Endothelial cell of umbilical vein (primary cell): ENCODE data around the gene CYTH1. TPM values are rescaled to one million over a fixed set of nuclear protein-coding genes. Genes with fewer than 3 reads are reported as not detected.

Experiments used
- BruUV-seq: library from RNA; stranded (reverse); fragments of 400-500 nt; replicated peaks from 2 replicates; lab custom pipeline; 2021; lab: Mats Ljungman, UMichigan
- CTCF ChIA-PET: fragments of 300-600, 350-600 bp; sonication (Branson Sonifier 250); formaldehyde crosslinking; loops from one replicate; lab custom pipeline; 2021; ENCODE audit warnings: antibody characterized with exemption, inconsistent platforms; lab: Charles Lee
- POLR2A ChIA-PET: fragments of 300-600, 350-600 bp; sonication (Branson Sonifier 250); formaldehyde crosslinking; loops from one replicate; lab custom pipeline; 2021; ENCODE audit warnings: antibody characterized with exemption, inconsistent platforms; lab: Charles Lee
- DNase-seq: peaks from one replicate; pipeline ENCODE4 v3.0.0-alpha.2; 2011; ENCODE audit warnings: low read depth, low spot score
- FAIRE-seq: peaks from 2 replicates; lab custom pipeline; 2011; peaks lifted over from hg19 to GRCh38; lab: Jason Lieb, UNC
- H2AFZ ChIP-seq: 2 replicates; pipeline ENCODE4 v1.6.0; 2012; ENCODE audit warnings: low read depth, low read length, control low read depth, inconsistent platforms
- H3K27ac ChIP-seq: 2 replicates; pipeline ENCODE4 v1.5.1; 2011; ENCODE audit warnings: low read depth, mild to moderate bottlenecking, control low read depth, low read length, moderate library complexity; ENCODE audit not compliant: insufficient read depth
- H3K27me3 ChIP-seq, 2 experiments: 2 replicates each; pipeline versions ENCODE4 v1.6.0 to v1.6.1; 2011; ENCODE audit warnings: low read length in 2 of 2, mixed read lengths in 1 of 2; ENCODE audit not compliant: control insufficient read depth in 2 of 2, insufficient read depth in 2 of 2
- H3K36me3 ChIP-seq, 2 experiments: 2 replicates in 1 of 2; 3 replicates in 1 of 2; pipeline ENCODE4 v1.5.1; 2011; ENCODE audit warnings: low read length in 2 of 2, mild to moderate bottlenecking in 1 of 2, moderate library complexity in 1 of 2; ENCODE audit not compliant: control insufficient read depth in 2 of 2, insufficient read depth in 2 of 2; ENCODE audit errors: extremely low read depth in 1 of 2
- H3K4me1 ChIP-seq: 3 replicates; pipeline ENCODE4 v1.5.1; 2011; ENCODE audit warnings: mild to moderate bottlenecking, low read length; ENCODE audit not compliant: control insufficient read depth, insufficient read depth; ENCODE audit errors: extremely low read depth
- H3K4me2 ChIP-seq: 2 replicates; pipeline ENCODE4 v1.6.1; 2011; ENCODE audit warnings: low read length, control low read depth, mixed read lengths; ENCODE audit not compliant: insufficient read depth
- H3K4me3 ChIP-seq, 3 experiments: fragments of 200-600 bp in 1 of 3; sonication (generic), shearing (Covaris generic) in 1 of 3; replicated peaks in 1 of 3; 2 replicates each; pipeline ENCODE4 v1.5.1; 2011 to 2016; ENCODE audit warnings: control low read depth in 3 of 3, low read length in 3 of 3, mild to moderate bottlenecking in 2 of 3, inconsistent platforms in 1 of 3, low read depth in 1 of 3, moderate library complexity in 1 of 3; ENCODE audit not compliant: insufficient read depth in 1 of 3
- H3K79me2 ChIP-seq: 2 replicates; pipeline ENCODE4 v1.6.0; 2012; ENCODE audit warnings: low read length, inconsistent platforms; ENCODE audit not compliant: control insufficient read depth, insufficient read depth
- H3K9ac ChIP-seq: replicated peaks from 2 replicates; pipeline ENCODE3; 2011; ENCODE audit warnings: low read length, control low read depth; ENCODE audit not compliant: insufficient read depth; ENCODE audit errors: extremely low read depth
- H3K9me1 ChIP-seq: replicated peaks from 3 replicates; pipeline ENCODE4 v1.6.0; 2011; ENCODE audit warnings: mild to moderate bottlenecking, low read length; ENCODE audit not compliant: control insufficient read depth, insufficient read depth; ENCODE audit errors: extremely low read depth
- H3K9me3 ChIP-seq: replicated peaks from 2 replicates; pipeline ENCODE4 v1.5.1; 2012; ENCODE audit warnings: low read length, inconsistent platforms; ENCODE audit not compliant: control insufficient read depth, insufficient read depth
- H4K20me1 ChIP-seq: replicated peaks from 2 replicates; pipeline ENCODE3; 2011; ENCODE audit warnings: mild to moderate bottlenecking, low read length; ENCODE audit not compliant: control insufficient read depth, insufficient read depth; ENCODE audit errors: extremely low read depth
- EZH2 ChIP-seq: IDR thresholded peaks from 2 replicates; pipeline ENCODE4 v1.6.1; 2012; ENCODE audit warnings: borderline replicate concordance, low read depth, mild to moderate bottlenecking, moderate library complexity, low read length, inconsistent platforms; ENCODE audit not compliant: severe bottlenecking
- FOS ChIP-seq: IDR thresholded peaks from 2 replicates; pipeline ENCODE4 v1.6.1; 2011; ENCODE audit warnings: mild to moderate bottlenecking, low read length, moderate library complexity, borderline replicate concordance; ENCODE audit not compliant: insufficient read depth
- GATA2 ChIP-seq: IDR thresholded peaks from 2 replicates; pipeline ENCODE4 v1.7.0; 2011; ENCODE audit warnings: low read depth, mild to moderate bottlenecking, moderate library complexity, mixed read lengths, low read length; ENCODE audit not compliant: insufficient read length, insufficient read depth
- JUN ChIP-seq: IDR thresholded peaks from 2 replicates; pipeline ENCODE4 v1.6.1; 2011; ENCODE audit warnings: borderline replicate concordance, low read depth; ENCODE audit not compliant: insufficient read length, insufficient read depth
- MYC ChIP-seq: IDR thresholded peaks from one replicate; pipeline ENCODE4 v1.6.1; 2011; ENCODE audit warnings: mild to moderate bottlenecking, low read depth, low read length
- POLR2A ChIP-seq: IDR thresholded peaks from 2 replicates; pipeline ENCODE4 v1.6.1; 2012; ENCODE audit warnings: low read depth, mild to moderate bottlenecking, control low read depth, low read length
- POLR2AphosphoS5 ChIP-seq: IDR thresholded peaks from 2 replicates; pipeline ENCODE4 v1.6.1; 2012; ENCODE audit warnings: low read depth, mild to moderate bottlenecking, control low read depth, low read length, moderate library complexity; ENCODE audit not compliant: insufficient read depth
- dilution Hi-C: fragments of 300-500 bp; cut with MboI; formaldehyde crosslinking; loops from one replicate; pipeline ENCODE4 v1.15.0; 2019; ENCODE audit warnings: low sequenced_read_pairs; ENCODE audit not compliant: extremely low pct_ligation_motif_present
- intact Hi-C: fragments of 100-400 bp; cut with micrococcal nuclease; formaldehyde crosslinking; loops from one replicate; pipeline ENCODE4 v1.10.0; 2022
- polyA plus RNA-seq, 4 experiments: library from polyadenylated mRNA; depleted of rRNA in 3 of 4; stranded (reverse) in 3 of 4; unstranded in 1 of 4; fragments of >200 nt; gene quantifications; 2 replicates each; pipeline versions ENCODE4 v1.2.1 to v1.2.3, GENCODE V29; 2011 to 2012; ENCODE audit warnings: missing spikeins in 1 of 4
- total RNA-seq: library from RNA; stranded (reverse); gene quantifications from 2 replicates; pipeline ENCODE4 v1.2.3, GENCODE V29; 2021
- TF ChIP-seq, protein P1 (sequence below): IDR thresholded peaks from 2 replicates; pipeline ENCODE4 v1.6.1; 2011; ENCODE audit not compliant: insufficient read depth, insufficient read length
- TF ChIP-seq, protein P2 (sequence below), 2 donors: IDR thresholded peaks; 1 replicate in 1 of 2; 2 replicates in 1 of 2; pipeline ENCODE4 v1.5.1; 2011; ENCODE audit warnings: low read length in 2 of 2, mild to moderate bottlenecking in 2 of 2, moderate library complexity in 2 of 2, control low read depth in 1 of 2, inconsistent platforms in 1 of 2, low read depth in 1 of 2; ENCODE audit not compliant: insufficient read depth in 1 of 2; ENCODE audit errors: extremely low read depth in 1 of 2

CYTH1 gene
- total and polyA plus RNA-seq, 2 donors (not counting 3 experiments of a cell fraction or from before 2014, with no cell fraction given) = 35.9 to 49.9 TPM

DNA sequence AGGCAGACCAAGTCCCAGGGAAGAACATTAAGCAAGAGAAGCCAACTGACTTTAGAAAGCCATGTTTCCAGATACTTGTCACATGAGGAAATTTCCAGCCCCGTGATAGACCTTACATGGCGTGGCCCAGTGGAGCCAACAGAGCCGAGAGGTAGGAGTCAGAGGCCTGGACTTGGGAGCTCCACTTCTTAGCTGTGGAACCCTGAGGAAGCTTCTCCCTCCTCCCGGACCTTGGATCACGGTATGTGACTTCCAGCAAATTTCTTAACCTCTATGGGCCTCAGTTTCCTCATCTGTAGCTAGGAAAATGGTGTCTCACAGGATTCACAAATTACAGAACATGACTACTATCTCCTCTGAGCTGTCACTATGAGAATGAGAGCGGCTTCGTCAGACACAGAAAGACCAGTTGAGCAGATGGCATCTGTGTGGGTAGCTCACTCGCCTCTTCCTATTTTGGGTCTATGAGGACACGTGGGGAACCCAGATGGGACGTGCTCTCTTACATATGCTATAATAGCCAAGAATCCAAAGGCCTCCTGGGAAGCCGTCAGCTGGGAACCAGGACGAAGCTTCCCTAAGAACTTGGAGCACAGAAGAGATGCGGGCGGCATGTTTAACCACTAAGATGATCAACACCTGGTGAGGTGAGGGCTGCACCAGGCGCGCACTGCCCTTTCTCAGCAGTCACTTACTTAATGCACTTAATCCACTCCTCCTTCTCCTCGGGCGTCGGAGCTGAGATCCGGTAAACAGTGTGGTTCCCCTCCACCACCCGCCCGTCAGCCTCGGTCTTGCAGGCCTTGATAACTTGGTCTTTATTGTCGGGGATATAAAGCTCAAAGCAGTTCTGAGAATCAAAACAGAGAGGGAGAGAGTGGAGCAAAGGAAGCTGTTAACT, 102.3 kb downstream of the CYTH1 start:
- H3K9me3 ChIP-seq = no peaks in the 10 kb centered on the region
- H4K20me1 ChIP-seq = no peaks in the 10 kb centered on the region
- no peaks in the 10 kb centered on the region for H3K9me1 ChIP-seq
- no peaks in the 10 kb centered on the region for H3K79me2 ChIP-seq
- no peaks in the 10 kb centered on the region for H3K27me3 ChIP-seq
- no peak overlapping the region for H3K9ac ChIP-seq
- intact Hi-C loops = loop anchor here (1.0 kb wide), 1 partner anchor 87 kb away; no protein-coding TSS in a partner anchor
- H3K36me3 ChIP-seq = peaks cover 7 to 31% of the 10 kb centered on the region in 2 experiments
- no peak overlapping the region for H3K4me2 ChIP-seq
- DNase-seq (no peak), FAIRE-seq (no peak)
- peaks cover 19% of the 10 kb centered on the region for H3K4me1 ChIP-seq
- no TSS peak for BruUV-seq
- H3K4me3 ChIP-seq = no peak overlapping the region
- dilution Hi-C loops = no loop called here
- ChIA-PET CTCF (interaction anchor here (0.8 to 1.4 kb wide), 5 partner anchors 14 to 182 kb away, joined by 3 to 6 read pairs (median 3); no protein-coding TSS in a partner anchor), POLR2A (no interaction called here)
- no peak for TF ChIP-seq EZH2
- TF ChIP-seq, protein P1, sequence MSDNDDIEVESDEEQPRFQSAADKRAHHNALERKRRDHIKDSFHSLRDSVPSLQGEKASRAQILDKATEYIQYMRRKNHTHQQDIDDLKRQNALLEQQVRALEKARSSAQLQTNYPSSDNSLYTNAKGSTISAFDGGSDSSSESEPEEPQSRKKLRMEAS = no peak
- TF ChIP-seq MYC = no peak
- TF ChIP-seq FOS = no peak
- no peak for TF ChIP-seq GATA2
- TF ChIP-seq JUN = no peak
- no peak for TF ChIP-seq POLR2AphosphoS5
- no peak for TF ChIP-seq POLR2A
- TF ChIP-seq, protein P2, sequence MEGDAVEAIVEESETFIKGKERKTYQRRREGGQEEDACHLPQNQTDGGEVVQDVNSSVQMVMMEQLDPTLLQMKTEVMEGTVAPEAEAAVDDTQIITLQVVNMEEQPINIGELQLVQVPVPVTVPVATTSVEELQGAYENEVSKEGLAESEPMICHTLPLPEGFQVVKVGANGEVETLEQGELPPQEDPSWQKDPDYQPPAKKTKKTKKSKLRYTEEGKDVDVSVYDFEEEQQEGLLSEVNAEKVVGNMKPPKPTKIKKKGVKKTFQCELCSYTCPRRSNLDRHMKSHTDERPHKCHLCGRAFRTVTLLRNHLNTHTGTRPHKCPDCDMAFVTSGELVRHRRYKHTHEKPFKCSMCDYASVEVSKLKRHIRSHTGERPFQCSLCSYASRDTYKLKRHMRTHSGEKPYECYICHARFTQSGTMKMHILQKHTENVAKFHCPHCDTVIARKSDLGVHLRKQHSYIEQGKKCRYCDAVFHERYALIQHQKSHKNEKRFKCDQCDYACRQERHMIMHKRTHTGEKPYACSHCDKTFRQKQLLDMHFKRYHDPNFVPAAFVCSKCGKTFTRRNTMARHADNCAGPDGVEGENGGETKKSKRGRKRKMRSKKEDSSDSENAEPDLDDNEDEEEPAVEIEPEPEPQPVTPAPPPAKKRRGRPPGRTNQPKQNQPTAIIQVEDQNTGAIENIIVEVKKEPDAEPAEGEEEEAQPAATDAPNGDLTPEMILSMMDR (IDR thresholded peaks at IDR 0.05; ENCODE audit: extremely low read depth in 1 of 2, insufficient read depth in 1 of 2, low read depth in 1 of 2, low read length in 2 of 2) = no peak
- H3K27ac ChIP-seq = peak overlapping the region; percentile 79
- no peak overlapping the region for H2AFZ ChIP-seq
